ENCODE results near the gene APCDD1L. TPM values are rescaled to one million over a fixed set of nuclear protein-coding genes. Genes with fewer than 3 reads are reported as not detected.

Gene APCDD1L
- polyA plus RNA-seq, 1 donor from 2014 or later: not detected

DNA sequence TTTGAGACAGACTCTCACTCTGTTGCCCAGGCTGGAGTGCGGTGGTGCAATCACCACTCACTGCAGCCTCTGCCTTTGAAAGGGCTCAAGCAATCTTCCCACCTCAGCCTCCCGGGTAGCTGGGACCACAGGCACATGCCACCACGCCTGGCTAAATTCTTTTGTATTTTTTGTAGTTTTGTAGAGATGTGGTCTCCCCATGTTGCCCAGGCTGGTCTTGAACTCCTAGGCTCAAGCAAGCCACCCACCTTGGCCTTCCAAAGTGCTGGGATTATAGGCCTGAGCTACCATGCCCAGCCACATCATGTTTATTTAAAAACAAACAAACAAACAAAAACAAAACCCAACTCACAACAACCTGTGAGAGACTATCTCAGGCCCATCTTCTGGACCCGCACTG, 29.7 kb upstream of the APCDD1L start:
- no peaks in the 10 kb centered on the region for H3K9me3 ChIP-seq (ENCODE audit: low read length)
- H3K27me3 ChIP-seq (ENCODE audit: insufficient read depth, low read depth, low read length): no peaks in the 10 kb centered on the region
- no peaks in the 10 kb centered on the region for H3K9me2 ChIP-seq (ENCODE audit: insufficient read depth, low read length)
- no peak overlapping the region for H3K9ac ChIP-seq (ENCODE audit: low read length)
- H2AFZ ChIP-seq (ENCODE audit: low read depth, low read length): no peak overlapping the region
- H3K4me2 ChIP-seq (ENCODE audit: low read length): no peak overlapping the region
- H3K79me2 ChIP-seq (replicated peaks; ENCODE audit: insufficient read depth, low read length): no peaks in the 10 kb centered on the region
- no peak for TF ChIP-seq EZH2 (IDR thresholded peaks at IDR 0.05; ENCODE audit: borderline replicate concordance, insufficient read depth, low read length, poor library complexity, severe bottlenecking)
- no peak for TF ChIP-seq SMC3 (conservative IDR thresholded peaks at IDR 0.05; ENCODE audit: poor library complexity)
- TF ChIP-seq, protein P1, sequence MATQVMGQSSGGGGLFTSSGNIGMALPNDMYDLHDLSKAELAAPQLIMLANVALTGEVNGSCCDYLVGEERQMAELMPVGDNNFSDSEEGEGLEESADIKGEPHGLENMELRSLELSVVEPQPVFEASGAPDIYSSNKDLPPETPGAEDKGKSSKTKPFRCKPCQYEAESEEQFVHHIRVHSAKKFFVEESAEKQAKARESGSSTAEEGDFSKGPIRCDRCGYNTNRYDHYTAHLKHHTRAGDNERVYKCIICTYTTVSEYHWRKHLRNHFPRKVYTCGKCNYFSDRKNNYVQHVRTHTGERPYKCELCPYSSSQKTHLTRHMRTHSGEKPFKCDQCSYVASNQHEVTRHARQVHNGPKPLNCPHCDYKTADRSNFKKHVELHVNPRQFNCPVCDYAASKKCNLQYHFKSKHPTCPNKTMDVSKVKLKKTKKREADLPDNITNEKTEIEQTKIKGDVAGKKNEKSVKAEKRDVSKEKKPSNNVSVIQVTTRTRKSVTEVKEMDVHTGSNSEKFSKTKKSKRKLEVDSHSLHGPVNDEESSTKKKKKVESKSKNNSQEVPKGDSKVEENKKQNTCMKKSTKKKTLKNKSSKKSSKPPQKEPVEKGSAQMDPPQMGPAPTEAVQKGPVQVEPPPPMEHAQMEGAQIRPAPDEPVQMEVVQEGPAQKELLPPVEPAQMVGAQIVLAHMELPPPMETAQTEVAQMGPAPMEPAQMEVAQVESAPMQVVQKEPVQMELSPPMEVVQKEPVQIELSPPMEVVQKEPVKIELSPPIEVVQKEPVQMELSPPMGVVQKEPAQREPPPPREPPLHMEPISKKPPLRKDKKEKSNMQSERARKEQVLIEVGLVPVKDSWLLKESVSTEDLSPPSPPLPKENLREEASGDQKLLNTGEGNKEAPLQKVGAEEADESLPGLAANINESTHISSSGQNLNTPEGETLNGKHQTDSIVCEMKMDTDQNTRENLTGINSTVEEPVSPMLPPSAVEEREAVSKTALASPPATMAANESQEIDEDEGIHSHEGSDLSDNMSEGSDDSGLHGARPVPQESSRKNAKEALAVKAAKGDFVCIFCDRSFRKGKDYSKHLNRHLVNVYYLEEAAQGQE (IDR thresholded peaks at IDR 0.05; ENCODE audit: borderline replicate concordance): no peak
- no peak for TF ChIP-seq MXI1 (conservative IDR thresholded peaks at IDR 0.05; ENCODE audit: poor library complexity, severe bottlenecking)
- no peak for TF ChIP-seq TAF1 (IDR thresholded peaks at IDR 0.05; ENCODE audit: low read depth)
- TF ChIP-seq RAD21 (conservative IDR thresholded peaks at IDR 0.05): no peak
- no peak for TF ChIP-seq POLR2AphosphoS5 (IDR thresholded peaks at IDR 0.05)
- TF ChIP-seq EP300 (conservative IDR thresholded peaks at IDR 0.05; ENCODE audit: poor library complexity, severe bottlenecking): no peak
- TF ChIP-seq CTCF (IDR thresholded peaks at IDR 0.05; ENCODE audit: poor library complexity, severe bottlenecking): no peak
- no peaks in the 10 kb centered on the region for H4K20me1 ChIP-seq (ENCODE audit: insufficient read depth)
- H3K36me3 ChIP-seq (ENCODE audit: insufficient read depth, low read length): no peaks in the 10 kb centered on the region
- no peak overlapping the region for H3K4me3 ChIP-seq (ENCODE audit: low read length)
- no peak overlapping the region for H3K27ac ChIP-seq (ENCODE audit: low read length)
- H3F3A ChIP-seq (ENCODE audit: insufficient read depth, low read length, poor library complexity, severe bottlenecking): no peaks in the 10 kb centered on the region

DNA sequence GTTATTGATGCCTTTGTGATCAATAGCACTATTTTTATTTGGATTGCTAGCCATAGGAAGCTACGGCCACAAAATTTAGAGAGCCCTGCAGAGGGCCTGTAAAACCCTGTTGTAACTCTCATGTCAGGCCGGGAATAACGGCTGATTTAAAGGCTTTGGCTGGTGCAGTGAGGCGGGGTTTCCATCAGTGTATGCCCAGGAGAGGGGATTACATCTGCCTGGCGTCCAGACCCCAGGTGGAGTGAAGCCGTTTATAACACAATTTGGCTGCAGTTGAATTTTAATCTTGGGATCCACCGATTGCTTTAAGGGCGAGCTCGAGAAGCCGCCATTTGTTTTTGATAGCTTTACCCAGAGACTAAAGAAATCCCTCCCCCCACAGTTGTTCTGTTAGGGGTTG, 29.1 kb upstream of the APCDD1L start:
- Histone ChIP-seq H3K9ac (ENCODE audit: low read length) (no peak overlapping the region), H3K27ac (ENCODE audit: low read length) (no peak overlapping the region), H3K9me2 (ENCODE audit: insufficient read depth, low read length) (no peaks in the 10 kb centered on the region), H3K27me3 (ENCODE audit: insufficient read depth, low read depth, low read length) (no peaks in the 10 kb centered on the region), H3F3A (ENCODE audit: insufficient read depth, low read length, poor library complexity, severe bottlenecking) (no peaks in the 10 kb centered on the region), H3K79me2 (replicated peaks; ENCODE audit: insufficient read depth, low read length) (no peaks in the 10 kb centered on the region), H3K9me3 (ENCODE audit: low read length) (no peaks in the 10 kb centered on the region), H2AFZ (ENCODE audit: low read depth, low read length) (no peak overlapping the region), H3K4me3 (ENCODE audit: low read length) (no peak overlapping the region), H3K4me2 (ENCODE audit: low read length) (no peak overlapping the region), H3K36me3 (ENCODE audit: insufficient read depth, low read length) (no peaks in the 10 kb centered on the region), H4K20me1 (ENCODE audit: insufficient read depth) (no peaks in the 10 kb centered on the region)
- no peak for TF ChIP-seq MXI1 (conservative IDR thresholded peaks at IDR 0.05; ENCODE audit: poor library complexity, severe bottlenecking)
- TF ChIP-seq RAD21 (conservative IDR thresholded peaks at IDR 0.05): no peak

DNA sequence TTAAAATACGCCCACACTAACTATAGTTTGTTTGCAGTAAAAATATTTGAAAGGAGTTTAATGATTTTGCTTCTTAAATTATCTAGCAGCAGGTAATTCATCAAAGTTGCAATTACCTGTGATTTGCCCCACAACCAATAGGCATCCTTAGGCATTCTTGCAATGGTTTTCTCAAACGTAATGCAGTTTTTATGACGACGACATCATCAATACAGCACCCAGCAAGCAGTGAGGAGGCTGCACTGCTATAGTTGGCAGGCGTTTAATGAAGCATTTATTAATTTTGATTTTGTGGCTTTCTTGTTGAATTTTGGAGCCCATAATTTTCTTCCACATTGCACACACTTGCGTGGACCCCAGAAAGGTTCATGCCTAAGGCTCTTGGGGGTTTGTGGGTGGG, 28.1 kb upstream of the APCDD1L start:
- Histone ChIP-seq H3K4me3 (ENCODE audit: low read length) (no peak overlapping the region), H3K4me2 (ENCODE audit: low read length) (no peak overlapping the region), H4K20me1 (ENCODE audit: insufficient read depth) (no peaks in the 10 kb centered on the region), H3K79me2 (replicated peaks; ENCODE audit: insufficient read depth, low read length) (no peaks in the 10 kb centered on the region), H3K9ac (ENCODE audit: low read length) (no peak overlapping the region), H3K27me3 (ENCODE audit: insufficient read depth, low read depth, low read length) (no peaks in the 10 kb centered on the region), H3K9me2 (ENCODE audit: insufficient read depth, low read length) (no peaks in the 10 kb centered on the region), H3K27ac (ENCODE audit: low read length) (no peak overlapping the region), H3K9me3 (ENCODE audit: low read length) (peaks cover 2% of the 10 kb centered on the region), H2AFZ (ENCODE audit: low read depth, low read length) (no peak overlapping the region), H3K36me3 (ENCODE audit: insufficient read depth, low read length) (no peaks in the 10 kb centered on the region), H3F3A (ENCODE audit: insufficient read depth, low read length, poor library complexity, severe bottlenecking) (no peaks in the 10 kb centered on the region)
- TF ChIP-seq TAF1 (IDR thresholded peaks at IDR 0.05; ENCODE audit: low read depth) (no peak), SMC3 (conservative IDR thresholded peaks at IDR 0.05; ENCODE audit: poor library complexity) (no peak), RAD21 (conservative IDR thresholded peaks at IDR 0.05) (no peak), POLR2AphosphoS5 (IDR thresholded peaks at IDR 0.05) (no peak), MXI1 (conservative IDR thresholded peaks at IDR 0.05; ENCODE audit: poor library complexity, severe bottlenecking) (no peak)

Measured in neural cell (in vitro differentiated cells).